ENCODE results near the gene LDB2. TPM values are rescaled to one million over a fixed set of nuclear protein-coding genes. Genes with fewer than 3 reads are reported as not detected.

The LDB2 gene
- total RNA-seq, 6 experiments from 2014 or later: 24.2 to 40.4 (median 31.7) TPM

GRCh38 chr4:16583764-16584163, 314.7 kb downstream of the LDB2 start:
- no peak for DNase-seq
- no peak overlapping the region for H3K27ac Mint-ChIP-seq
- TF ChIP-seq CTCF (IDR thresholded peaks at IDR 0.05): no peak
- H3K4me1 Mint-ChIP-seq (ENCODE audit: low read depth): peaks cover 13% of the 10 kb centered on the region
- no peaks in the 10 kb centered on the region for H3K9me3 Mint-ChIP-seq
- no peak overlapping the region for H3K4me3 Mint-ChIP-seq
- no peaks in the 10 kb centered on the region; the same call in 1 of the 2 replicates for H3K27me3 Mint-ChIP-seq (ENCODE audit: insufficient read depth)
- peaks cover 25% of the 10 kb centered on the region for H3K36me3 Mint-ChIP-seq (ENCODE audit: low read depth)

- peak; percentile 61 for TF ChIP-seq CTCF (IDR thresholded peaks at IDR 0.05)
- Mint-ChIP-seq H3K4me1 (ENCODE audit: low read depth) (peaks cover 13% of the 10 kb centered on the region), H3K9me3 (no peaks in the 10 kb centered on the region), H3K27me3 (ENCODE audit: insufficient read depth) (no peaks in the 10 kb centered on the region; the same call in 1 of the 2 replicates), H3K36me3 (ENCODE audit: low read depth) (peaks cover 27% of the 10 kb centered on the region), H3K27ac (no peak overlapping the region), H3K4me3 (no peak overlapping the region)
- DNase-seq: no peak
These were observed 315.9 kb downstream of the LDB2 start for GRCh38 chr4:16582526-16582925.

DNA sequence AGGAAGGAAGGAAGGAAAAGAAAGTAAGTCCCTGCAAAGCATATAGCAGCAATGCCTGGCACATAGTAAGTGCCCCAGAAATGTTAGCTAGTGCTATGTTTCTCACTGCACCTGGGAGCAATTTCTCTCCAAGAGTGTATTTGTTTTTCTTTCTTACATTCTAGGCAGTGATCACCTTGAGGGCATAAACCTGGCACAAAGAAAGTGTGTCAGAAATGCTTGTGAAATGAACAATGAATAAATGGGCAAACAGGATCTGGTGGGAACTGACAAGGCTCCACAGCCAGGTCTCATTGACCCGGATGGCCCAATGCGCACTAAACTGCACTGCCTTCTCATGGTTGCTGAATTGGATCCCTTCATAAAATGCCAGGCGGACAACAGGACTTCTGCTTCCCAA, 316.4 kb downstream of the LDB2 start:
- Mint-ChIP-seq H3K36me3 (ENCODE audit: low read depth) (peaks cover 22% of the 10 kb centered on the region), H3K4me1 (ENCODE audit: low read depth) (peaks cover 13% of the 10 kb centered on the region), H3K27ac (no peak overlapping the region), H3K27me3 (ENCODE audit: insufficient read depth) (no peaks in the 10 kb centered on the region; the same call in 1 of the 2 replicates), H3K9me3 (no peaks in the 10 kb centered on the region), H3K4me3 (no peak overlapping the region)
- DNase-seq: no peak
- TF ChIP-seq CTCF (IDR thresholded peaks at IDR 0.05): no peak

DNA sequence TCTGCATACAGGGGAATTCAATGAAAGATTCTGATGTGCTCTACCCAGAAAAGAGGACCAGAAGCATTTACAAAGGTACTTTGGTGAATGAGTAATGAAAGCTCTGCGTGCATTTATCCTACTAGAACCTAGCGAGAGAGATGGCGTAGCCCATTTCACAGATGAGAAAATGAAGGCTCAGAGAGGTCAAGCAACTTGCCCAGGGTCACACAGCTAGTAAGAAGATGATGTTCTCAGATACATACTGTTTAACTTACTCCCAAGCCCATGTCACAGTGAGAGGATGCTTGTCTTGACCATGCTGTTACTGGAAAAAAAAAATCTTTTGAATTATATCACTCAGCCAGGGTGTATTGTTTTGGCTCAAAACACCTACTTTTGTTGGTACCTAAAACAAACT, 317.3 kb downstream of the LDB2 start:
- no peak for DNase-seq
- Mint-ChIP-seq H3K4me1 (ENCODE audit: low read depth) (peaks cover 13% of the 10 kb centered on the region), H3K36me3 (ENCODE audit: low read depth) (peaks cover 22% of the 10 kb centered on the region), H3K9me3 (no peaks in the 10 kb centered on the region), H3K27me3 (ENCODE audit: insufficient read depth) (no peaks in the 10 kb centered on the region; the same call in 1 of the 2 replicates), H3K4me3 (no peak overlapping the region), H3K27ac (no peak overlapping the region)
- no peak for TF ChIP-seq CTCF (IDR thresholded peaks at IDR 0.05)

- Mint-ChIP-seq H3K27me3 (ENCODE audit: insufficient read depth) (no peaks in the 10 kb centered on the region; the same call in 1 of the 2 replicates), H3K4me3 (no peak overlapping the region), H3K27ac (no peak overlapping the region), H3K36me3 (ENCODE audit: low read depth) (peaks cover 22% of the 10 kb centered on the region), H3K4me1 (ENCODE audit: low read depth) (peaks cover 13% of the 10 kb centered on the region), H3K9me3 (no peaks in the 10 kb centered on the region)
- no peak for DNase-seq
- no peak for TF ChIP-seq CTCF (IDR thresholded peaks at IDR 0.05)
These were observed 317.9 kb downstream of the LDB2 start for GRCh38 chr4:16580514-16580913.

- H3K9me3 Mint-ChIP-seq: no peaks in the 10 kb centered on the region
- no peak overlapping the region; the same call in 1 of the 2 replicates for H3K4me3 Mint-ChIP-seq
- H3K36me3 Mint-ChIP-seq (ENCODE audit: low read depth): peaks cover 22% of the 10 kb centered on the region
- DNase-seq: peak; percentile 35
- no peaks in the 10 kb centered on the region; the same call in 1 of the 2 replicates for H3K27me3 Mint-ChIP-seq (ENCODE audit: insufficient read depth)
- peak overlapping the region; percentile 2; the same call in 1 of the 2 replicates for H3K27ac Mint-ChIP-seq
- peaks cover 17% of the 10 kb centered on the region for H3K4me1 Mint-ChIP-seq (ENCODE audit: low read depth)
- TF ChIP-seq CTCF (IDR thresholded peaks at IDR 0.05): no peak
These were observed 318.6 kb downstream of the LDB2 start for GRCh38 chr4:16579866-16580265.
